OCI-LY3 (cell line): ENCODE measurements around the gene SOX8.

Experiments
- H2AFZ ChIP-seq: fragments of 200-600, 300-600 bp; shearing (Covaris generic); 2 replicates; pipeline ENCODE4 v1.6.0; 2014; ENCODE audit warnings: antibody characterized with exemption, low read depth, low read length
- H3K27ac ChIP-seq: fragments of 200-600, 300-600 bp; sonication (generic); 2 replicates; pipeline ENCODE4 v1.5.1; 2014; ENCODE audit warnings: mild to moderate bottlenecking, low read length, moderate library complexity, mixed read lengths
- H3K27me3 ChIP-seq: fragments of 200-600, 300-600 bp; sonication (generic); 2 replicates; pipeline ENCODE4 v1.6.1; 2014; ENCODE audit warnings: low read depth, low read length, mixed read lengths
- H3K36me3 ChIP-seq: fragments of 200-600, 300-600 bp; sonication (generic); replicated peaks from 2 replicates; pipeline ENCODE3; 2014; ENCODE audit warnings: low read depth, low read length, mixed read lengths
- H3K4me1 ChIP-seq: fragments of 300-600, 200-600 bp; sonication (generic); 2 replicates; pipeline ENCODE4 v1.6.1; 2014; ENCODE audit warnings: low read length, mixed read lengths
- H3K4me2 ChIP-seq: fragments of 200-600, 300-600 bp; sonication (generic); 2 replicates; pipeline ENCODE4 v1.6.1; 2014; ENCODE audit warnings: low read length, mixed read lengths
- H3K4me3 ChIP-seq: fragments of 300-600, 200-600 bp; sonication (generic); 2 replicates; pipeline ENCODE4 v1.5.1; 2014; ENCODE audit warnings: antibody characterized with exemption, mild to moderate bottlenecking, low read length, moderate library complexity
- H3K79me2 ChIP-seq: fragments of 300-600, 200-600 bp; shearing (Covaris generic); 2 replicates; pipeline ENCODE4 v1.6.1; 2014; ENCODE audit warnings: mild to moderate bottlenecking, low read length, mixed read lengths
- H3K9ac ChIP-seq: fragments of 300-600, 200-600 bp; shearing (Covaris generic); 2 replicates; pipeline ENCODE4 v1.6.0; 2014; ENCODE audit warnings: mild to moderate bottlenecking, low read length, moderate library complexity
- H3K9me3 ChIP-seq: fragments of 200-600, 300-600 bp; shearing (Covaris generic); 2 replicates; pipeline ENCODE4 v1.6.1; 2014; ENCODE audit warnings: low read length, mixed read lengths; ENCODE audit not compliant: insufficient read depth
- H4K20me1 ChIP-seq: fragments of 200-600, 300-600 bp; sonication (generic); 2 replicates; pipeline ENCODE4 v1.6.1; 2016; ENCODE audit warnings: low read length, mixed read lengths; ENCODE audit not compliant: insufficient read depth
- CTCF ChIP-seq: fragments of 200-600, 300-600 bp; sonication (generic); IDR thresholded peaks from 2 replicates; pipeline ENCODE4 v1.5.1; 2014; ENCODE audit warnings: antibody characterized with exemption, low read length, low read depth
- EZH2phosphoT487 ChIP-seq: fragments of 200-600 bp; shearing (Covaris generic); IDR thresholded peaks from 2 replicates; pipeline ENCODE4 v1.6.1; 2018; ENCODE audit warnings: antibody characterized with exemption, mixed run types, low read depth

SOX8 gene

GRCh38 chr16:1029259-1029545, 47.6 kb downstream of the SOX8 start:
- TF ChIP-seq EZH2phosphoT487: no peak
- TF ChIP-seq CTCF: no peak
- Histone ChIP-seq H3K4me2 (no peak overlapping the region), H3K36me3 (no peaks in the 10 kb centered on the region), H3K27ac (no peak overlapping the region), H3K79me2 (no peaks in the 10 kb centered on the region), H2AFZ (no peak overlapping the region), H3K9me3 (no peaks in the 10 kb centered on the region), H3K27me3 (no peaks in the 10 kb centered on the region), H3K4me1 (no peaks in the 10 kb centered on the region), H3K4me3 (no peak overlapping the region), H3K9ac (no peak overlapping the region), H4K20me1 (no peaks in the 10 kb centered on the region)

GRCh38 chr16:1030473-1030901, 48.9 kb downstream of the SOX8 start:
- Histone ChIP-seq H3K36me3 (no peaks in the 10 kb centered on the region), H4K20me1 (no peaks in the 10 kb centered on the region), H3K9me3 (no peaks in the 10 kb centered on the region), H3K27me3 (no peaks in the 10 kb centered on the region), H3K27ac (no peak overlapping the region), H3K4me1 (no peaks in the 10 kb centered on the region), H2AFZ (no peak overlapping the region), H3K4me2 (no peak overlapping the region), H3K79me2 (no peaks in the 10 kb centered on the region), H3K4me3 (no peak overlapping the region), H3K9ac (no peak overlapping the region)
- no peak for TF ChIP-seq EZH2phosphoT487
- TF ChIP-seq CTCF: no peak

DNA sequence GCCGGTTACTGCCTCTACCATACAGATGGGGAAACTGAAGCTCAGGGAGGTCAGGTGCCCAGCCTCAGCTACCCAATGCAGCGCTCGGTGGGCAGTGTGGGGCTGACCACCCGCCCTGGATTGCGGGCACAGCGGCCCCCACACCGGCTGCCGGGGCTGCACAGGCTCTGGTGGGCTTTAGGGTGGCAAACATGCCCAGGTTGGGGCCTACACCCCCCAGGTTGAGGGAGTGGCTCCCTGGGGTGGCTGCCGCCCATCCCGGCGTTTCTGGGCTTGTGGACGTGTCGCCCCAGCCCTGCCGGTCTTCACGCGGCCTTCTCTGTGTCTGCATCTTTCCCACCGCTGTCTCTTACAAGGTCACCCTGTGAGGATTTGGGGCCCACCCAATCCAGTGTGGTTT, 50.1 kb downstream of the SOX8 start:
- no peak overlapping the region for H3K9ac ChIP-seq
- no peaks in the 10 kb centered on the region for H3K4me1 ChIP-seq
- H2AFZ ChIP-seq: no peak overlapping the region
- no peak overlapping the region for H3K27ac ChIP-seq
- TF ChIP-seq EZH2phosphoT487 (no peak), CTCF (no peak)
- no peaks in the 10 kb centered on the region for H3K9me3 ChIP-seq
- H3K27me3 ChIP-seq: no peaks in the 10 kb centered on the region
- no peak overlapping the region for H3K4me3 ChIP-seq
- no peaks in the 10 kb centered on the region for H3K79me2 ChIP-seq
- no peaks in the 10 kb centered on the region for H4K20me1 ChIP-seq
- H3K4me2 ChIP-seq: no peak overlapping the region
- no peaks in the 10 kb centered on the region for H3K36me3 ChIP-seq

DNA sequence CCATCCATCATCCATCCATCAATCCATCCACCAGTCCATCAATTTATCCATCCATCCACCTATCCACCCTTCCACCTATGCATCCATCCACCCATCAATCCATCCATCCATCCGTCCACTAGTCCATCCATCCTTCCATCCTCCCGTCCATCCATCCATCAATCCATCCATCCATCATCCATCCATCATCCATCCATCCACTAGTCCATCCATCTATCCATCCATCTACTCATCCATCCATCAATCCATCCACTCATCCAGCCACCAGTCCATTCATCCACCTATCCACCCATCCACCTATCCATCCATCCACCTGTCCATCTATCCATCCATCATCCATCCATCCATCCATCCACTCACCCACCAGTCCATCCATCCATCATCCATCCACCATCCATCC, 51.0 kb downstream of the SOX8 start:
- no peak overlapping the region for H3K27ac ChIP-seq
- H3K79me2 ChIP-seq: no peaks in the 10 kb centered on the region
- no peaks in the 10 kb centered on the region for H3K9me3 ChIP-seq
- H4K20me1 ChIP-seq: no peaks in the 10 kb centered on the region
- H3K4me1 ChIP-seq: no peaks in the 10 kb centered on the region
- H3K36me3 ChIP-seq: no peaks in the 10 kb centered on the region
- TF ChIP-seq EZH2phosphoT487 (no peak), CTCF (no peak)
- H3K27me3 ChIP-seq: no peaks in the 10 kb centered on the region
- H2AFZ ChIP-seq: no peak overlapping the region
- no peak overlapping the region for H3K9ac ChIP-seq
- no peak overlapping the region for H3K4me3 ChIP-seq
- no peak overlapping the region for H3K4me2 ChIP-seq
